A549 treated with CORT108297 at 1 μM for 4 hours (cell line): Measurements from ENCODE around the gene WNK1. TPM values are rescaled to one million over a fixed set of nuclear protein-coding genes. Genes with fewer than 3 reads are reported as not detected.

Experiments
- total RNA-seq: library from RNA; stranded (reverse); fragments of 200-300 nt; extraction: Qiagen RNA extraction; gene quantifications from 5 replicates; pipeline ENCODE4 v1.2.3, GENCODE V29; 2022

WNK1 gene
- 64.9 to 89.9 TPM (median 81.4 TPM) in 5 replicates for total RNA-seq

GRCh38 chr12:751999-752694, at the start of gene WNK1:
Gene WNK1 (plus strand): TSS chr12:752579. CDS start chr12:753566, 987 bp downstream.

GRCh38 chr12:949453-950191, 197.2 kb downstream of the WNK1 start, which contains the start of gene RAD52:
Gene RAD52 (minus strand): TSS chr12:949694. CDS start chr12:933058, 16,636 bp downstream.

Other genes with a start within 250 kb of the WNK1 start
- 0.30 to 0.89 TPM (median 0.71 TPM) in 5 replicates for gene NINJ2, start 89.1 kb upstream of the WNK1 start, total RNA-seq
- 8.1 to 12.8 TPM (median 10.7 TPM) in 5 replicates for gene RAD52, start 197.1 kb downstream of the WNK1 start, total RNA-seq
- 10.9 to 17.8 TPM (median 15.1 TPM) in 5 replicates for gene ERC1, start 238.6 kb downstream of the WNK1 start, total RNA-seq